Cardiac fibroblast (primary cell): ENCODE data around the gene LRMDA.
A peak's percentile ranks its signal among the peaks of the same experiment; 100 is the strongest.

ENCODE experiments used
- DNase-seq, 2 donors: peaks; one replicate each; pipeline versions ENCODE4 v3.0.0 to v3.0.0-alpha.2; 2010; ENCODE audit warnings: low read depth in 2 of 2
- H3K4me3 ChIP-seq, 2 donors: replicated peaks in 1 of 2; 1 replicate in 1 of 2; 2 replicates in 1 of 2; pipeline ENCODE4 v1.5.1; 2011; ENCODE audit warnings: low read depth in 2 of 2, low read length in 2 of 2, mild to moderate bottlenecking in 2 of 2, moderate library complexity in 1 of 2
- TF ChIP-seq, protein P1 (sequence below): IDR thresholded peaks from one replicate; pipeline ENCODE4 v1.5.1; 2011; ENCODE audit warnings: low read depth, mild to moderate bottlenecking, low read length, inconsistent platforms

Gene LRMDA

DNA sequence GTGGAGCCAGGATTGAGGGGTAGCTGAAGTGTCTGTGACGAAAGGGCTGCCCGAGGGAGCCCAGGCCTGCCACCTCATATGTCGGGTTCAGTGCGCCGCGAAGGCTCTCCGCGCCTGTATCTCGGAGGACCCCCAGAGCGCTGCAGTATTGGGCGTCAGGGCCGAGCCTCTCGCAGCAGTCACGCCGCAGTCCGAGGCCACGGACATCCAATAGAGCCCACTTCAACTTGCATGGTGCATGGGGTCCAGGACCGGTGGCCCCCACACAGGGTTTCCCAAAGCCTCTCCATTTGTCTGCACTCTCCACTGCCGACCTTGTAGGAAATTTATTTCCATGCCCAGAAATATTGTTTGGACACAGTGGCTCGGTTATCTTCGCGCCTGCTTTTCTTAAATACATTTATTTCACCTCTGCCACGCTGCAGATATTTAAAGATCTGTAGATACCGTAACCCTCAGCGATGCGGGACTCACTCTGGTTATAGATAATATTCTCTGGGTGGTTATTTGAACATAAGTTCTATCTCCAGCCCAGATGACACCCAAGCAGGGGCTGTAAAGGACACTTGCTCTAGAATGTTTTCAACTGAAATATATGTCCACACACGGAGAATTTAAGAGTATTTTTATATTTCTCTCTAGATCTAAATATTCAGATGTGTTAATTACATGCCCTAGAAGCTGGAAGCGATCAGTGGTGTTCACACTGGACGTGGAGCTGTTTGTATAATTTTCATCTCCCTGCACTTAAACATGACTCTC lies 24.8 kb upstream of the LRMDA start:
- TF ChIP-seq, protein P1, sequence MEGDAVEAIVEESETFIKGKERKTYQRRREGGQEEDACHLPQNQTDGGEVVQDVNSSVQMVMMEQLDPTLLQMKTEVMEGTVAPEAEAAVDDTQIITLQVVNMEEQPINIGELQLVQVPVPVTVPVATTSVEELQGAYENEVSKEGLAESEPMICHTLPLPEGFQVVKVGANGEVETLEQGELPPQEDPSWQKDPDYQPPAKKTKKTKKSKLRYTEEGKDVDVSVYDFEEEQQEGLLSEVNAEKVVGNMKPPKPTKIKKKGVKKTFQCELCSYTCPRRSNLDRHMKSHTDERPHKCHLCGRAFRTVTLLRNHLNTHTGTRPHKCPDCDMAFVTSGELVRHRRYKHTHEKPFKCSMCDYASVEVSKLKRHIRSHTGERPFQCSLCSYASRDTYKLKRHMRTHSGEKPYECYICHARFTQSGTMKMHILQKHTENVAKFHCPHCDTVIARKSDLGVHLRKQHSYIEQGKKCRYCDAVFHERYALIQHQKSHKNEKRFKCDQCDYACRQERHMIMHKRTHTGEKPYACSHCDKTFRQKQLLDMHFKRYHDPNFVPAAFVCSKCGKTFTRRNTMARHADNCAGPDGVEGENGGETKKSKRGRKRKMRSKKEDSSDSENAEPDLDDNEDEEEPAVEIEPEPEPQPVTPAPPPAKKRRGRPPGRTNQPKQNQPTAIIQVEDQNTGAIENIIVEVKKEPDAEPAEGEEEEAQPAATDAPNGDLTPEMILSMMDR, result no peak
- no peak overlapping the region for H3K4me3 ChIP-seq
- DNase-seq, result no peak

DNA sequence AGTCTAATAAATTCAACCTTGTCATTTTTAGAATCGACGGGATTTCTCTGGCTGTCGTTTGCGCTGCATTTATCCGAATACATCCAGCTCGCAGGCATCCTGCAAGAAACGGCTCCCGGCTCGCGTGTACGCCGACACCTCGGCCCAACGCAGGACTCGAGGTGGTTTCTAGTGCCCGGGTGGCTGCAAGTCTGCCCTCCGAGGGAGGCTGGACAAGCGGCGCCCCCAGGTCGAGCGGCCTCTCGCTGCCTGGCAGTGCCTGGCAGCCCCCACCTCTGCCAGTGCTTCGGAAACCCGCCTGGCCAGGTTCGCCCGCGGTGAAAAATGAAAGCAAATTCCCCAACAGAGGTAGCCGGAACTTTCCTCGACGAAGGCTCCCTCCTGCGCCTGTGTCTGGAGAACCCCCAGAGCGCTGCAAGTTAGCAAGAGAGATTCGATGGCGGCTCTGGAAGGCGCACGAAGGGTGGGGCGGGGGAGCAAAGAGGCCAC lies 24.2 kb upstream of the LRMDA start:
- DNase-seq, result no peak
- no peak overlapping the region for H3K4me3 ChIP-seq
- TF ChIP-seq, protein P1, result no peak

DNA sequence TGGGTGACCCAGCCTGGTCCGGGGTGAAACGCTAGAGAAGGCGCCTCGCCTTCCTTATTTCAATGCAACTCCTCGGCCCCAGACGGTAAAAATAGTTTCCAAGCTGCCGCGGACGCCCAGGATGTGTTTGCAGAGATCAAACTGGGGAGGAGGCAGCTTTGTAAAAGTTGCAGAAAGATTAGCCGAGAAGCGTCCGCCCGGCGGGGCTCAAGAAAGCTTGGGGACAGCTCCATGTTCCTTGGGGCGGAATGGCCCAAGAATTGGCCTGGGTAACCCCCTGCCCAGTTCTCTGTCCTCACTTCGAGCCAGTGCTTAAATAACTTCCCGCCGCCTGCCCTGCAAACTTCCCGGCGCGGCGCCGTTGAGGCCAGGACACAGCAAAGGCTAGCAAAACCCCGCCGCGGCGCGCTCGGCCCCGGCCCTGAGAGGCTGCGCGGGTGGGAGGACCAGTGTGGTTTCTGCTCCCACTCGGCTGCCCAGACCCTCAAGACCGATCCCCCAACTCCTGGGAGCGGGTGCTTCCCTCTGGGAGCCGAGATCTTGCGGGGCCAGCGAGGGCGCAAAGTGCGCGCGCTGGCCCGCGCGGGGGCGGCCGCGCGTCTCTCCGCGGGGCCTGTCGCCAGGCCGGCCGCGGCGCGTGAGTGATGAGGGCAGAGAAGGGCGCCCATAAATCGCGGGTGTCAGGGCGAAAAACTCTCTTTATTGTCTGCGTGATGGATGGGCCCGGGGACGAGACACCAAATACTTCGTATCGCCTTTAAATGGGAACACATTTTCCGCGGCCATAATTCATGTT lies 23.5 kb upstream of the LRMDA start:
- DNase-seq, result peak in 1 of 2 donors; percentile 50
- H3K4me3 ChIP-seq, result peak overlapping the region; percentile 77 to 84
- TF ChIP-seq, protein P1, result no peak

DNA sequence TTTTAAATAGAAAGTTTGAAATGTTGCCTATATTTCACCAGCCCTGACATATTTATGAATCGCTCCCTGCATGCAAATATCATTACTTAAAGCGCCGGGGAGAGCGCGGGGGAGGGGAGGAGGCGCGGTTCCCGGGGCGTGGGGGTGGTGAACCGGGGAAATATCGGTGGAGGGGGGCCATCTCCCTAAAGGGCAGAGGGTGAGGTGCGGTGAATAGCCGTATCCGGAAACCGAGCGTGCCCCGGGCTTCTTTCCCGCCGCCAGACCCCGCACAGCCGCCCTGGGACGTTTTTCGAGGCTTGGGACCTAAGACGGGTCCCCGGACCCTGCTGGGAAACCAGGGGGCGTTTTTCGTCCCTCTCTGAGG lies 22.9 kb upstream of the LRMDA start:
- peak overlapping the region; percentile 77 to 84 for H3K4me3 ChIP-seq
- TF ChIP-seq, protein P1, result no peak

DNA sequence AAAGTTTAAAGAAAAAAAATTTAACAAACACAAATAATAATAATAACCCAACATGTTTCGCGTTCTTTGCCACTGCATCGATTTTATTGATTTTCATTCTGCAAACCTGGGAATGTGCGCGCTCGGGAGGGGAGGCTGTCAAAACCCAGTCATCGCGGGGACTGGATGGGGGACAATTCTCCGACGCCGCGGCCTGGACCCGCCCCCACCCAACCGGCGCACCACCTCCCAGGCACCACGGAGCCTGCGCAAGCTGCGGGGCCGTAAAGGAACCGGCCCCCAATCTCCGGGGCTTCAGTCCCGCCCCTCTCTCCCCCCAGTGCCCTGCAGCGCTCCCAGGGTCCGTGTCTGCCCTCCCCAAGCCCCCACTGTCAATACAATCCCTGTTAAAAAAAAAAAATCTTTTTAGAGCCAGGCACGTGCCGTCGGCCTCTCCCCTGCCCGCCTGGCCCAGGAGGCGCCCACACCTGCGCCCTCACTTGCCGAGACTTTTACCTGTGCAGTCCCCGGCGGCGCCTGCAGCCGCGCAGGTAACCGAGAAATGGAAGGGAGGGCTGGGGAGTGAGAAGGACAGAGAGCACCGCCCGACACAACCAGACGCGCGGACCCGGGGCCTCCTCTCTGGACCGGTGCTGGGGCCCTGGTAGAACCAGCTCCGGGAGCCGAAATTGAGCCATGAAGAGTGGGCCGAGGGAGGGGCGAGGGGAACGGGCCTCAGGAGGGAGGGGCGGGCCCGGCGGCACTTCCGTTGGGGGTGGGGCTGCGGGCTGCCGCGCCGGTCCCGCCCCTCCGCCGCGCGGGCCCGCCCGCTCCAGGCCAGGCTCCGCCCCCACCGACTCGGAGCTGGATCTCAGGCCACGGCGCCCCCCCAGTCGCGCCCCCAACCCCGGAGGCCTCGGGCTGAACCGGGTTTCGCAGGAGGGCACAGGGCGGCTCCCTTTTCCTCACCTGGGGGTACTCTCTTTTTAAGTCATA lies 22.2 kb upstream of the LRMDA start:
- peak overlapping the region; percentile 77 to 84 for H3K4me3 ChIP-seq
- peak; percentile 56 to 58 for DNase-seq
- TF ChIP-seq, protein P1, result no peak

More for the DNA sequence above, 22.9 kb upstream of the LRMDA start:
- DNase-seq, result no peak
